ENCODE data around the gene METTL15. TPM values are rescaled to one million over a fixed set of nuclear protein-coding genes. Genes with fewer than 3 reads are reported as not detected.
"Not testable (repeated sequence)": the region's sequence is repeated elsewhere in the genome, so short reads cannot be mapped to it uniquely, and the experiment has no call there.

METTL15 gene
- total RNA-seq, 2 experiments from 2014 or later: 18.9 to 19.7 TPM

- H3K79me2 ChIP-seq (ENCODE audit: insufficient read depth, low read depth, low read length): peaks cover 100% of the 10 kb centered on the region
- POLR2A ChIA-PET: interaction anchor here (0.8 to 0.9 kb wide), 2 partner anchors 10 to 1815 kb away, joined by 3 read pairs; no protein-coding TSS in a partner anchor
- TF ChIP-seq EZH2phosphoT487 (IDR thresholded peaks at IDR 0.05; ENCODE audit: borderline replicate concordance, low read depth, low read length) (no peak), CTCF (conservative IDR thresholded peaks at IDR 0.05; ENCODE audit: low read length) (no peak)
These were observed 8.5 kb upstream of the METTL15 start for GRCh38 chr11:28099715-28100114.

GRCh38 chr11:28100665-28101064, 7.5 kb upstream of the METTL15 start:
- no peak for TF ChIP-seq CTCF (conservative IDR thresholded peaks at IDR 0.05; ENCODE audit: low read length)
- TF ChIP-seq EZH2phosphoT487 (IDR thresholded peaks at IDR 0.05; ENCODE audit: borderline replicate concordance, low read depth, low read length): no peak
- BruUV-seq (replicated peaks): no TSS peak
- CTCF ChIA-PET (ENCODE audit: unreplicated experiment): no interaction called here
- Histone ChIP-seq H3K36me3 (ENCODE audit: insufficient read depth, low read length) (peaks cover 66% of the 10 kb centered on the region), H3K4me3 (ENCODE audit: low read depth, low read length, poor library complexity, severe bottlenecking) (no peak overlapping the region), H3K9me2 (ENCODE audit: insufficient read depth, low read length) (no peaks in the 10 kb centered on the region), H2AFZ (ENCODE audit: low read length) (no peak overlapping the region), H3K4me1 (ENCODE audit: insufficient read depth, low read length, poor library complexity, severe bottlenecking) (peaks cover 17% of the 10 kb centered on the region), H3K4me2 (ENCODE audit: low read length) (no peak overlapping the region), H4K20me1 (ENCODE audit: insufficient read depth, low read length) (peaks cover 42% of the 10 kb centered on the region), H3K27ac (ENCODE audit: low read depth, low read length, poor library complexity, severe bottlenecking) (no peak overlapping the region), H3K79me2 (ENCODE audit: insufficient read depth, low read depth, low read length) (peaks cover 100% of the 10 kb centered on the region), H3K9me3 (ENCODE audit: low read length) (no peaks in the 10 kb centered on the region)
- no peak for DNase-seq (ENCODE audit: low spot score)
- POLR2A ChIA-PET: interaction anchor here (0.8 to 0.9 kb wide), 2 partner anchors 11 to 1816 kb away, joined by 3 read pairs; no protein-coding TSS in a partner anchor
- intact Hi-C loops (cut with micrococcal nuclease; ENCODE audit: unreplicated experiment): no loop called here

More at GRCh38 chr11:28099715-28100114, 8.5 kb upstream of the METTL15 start:
- H3K4me1 ChIP-seq (ENCODE audit: insufficient read depth, low read length, poor library complexity, severe bottlenecking): peaks cover 8% of the 10 kb centered on the region
- DNase-seq (ENCODE audit: low spot score): no peak
- H3K9me2 ChIP-seq (ENCODE audit: insufficient read depth, low read length): no peaks in the 10 kb centered on the region
- CTCF ChIA-PET (ENCODE audit: unreplicated experiment): no interaction called here
- no peaks in the 10 kb centered on the region for H3K9me3 ChIP-seq (ENCODE audit: low read length)
- no peak overlapping the region for H3K4me2 ChIP-seq (ENCODE audit: low read length)
- H3K36me3 ChIP-seq (ENCODE audit: insufficient read depth, low read length): peaks cover 75% of the 10 kb centered on the region
- intact Hi-C loops (cut with micrococcal nuclease; ENCODE audit: unreplicated experiment): no loop called here
- peaks cover 45% of the 10 kb centered on the region for H4K20me1 ChIP-seq (ENCODE audit: insufficient read depth, low read length)
- no peak overlapping the region for H3K4me3 ChIP-seq (ENCODE audit: low read depth, low read length, poor library complexity, severe bottlenecking)
- H3K27ac ChIP-seq (ENCODE audit: low read depth, low read length, poor library complexity, severe bottlenecking): no peak overlapping the region
- H2AFZ ChIP-seq (ENCODE audit: low read length): no peak overlapping the region
- BruUV-seq (replicated peaks): no TSS peak

- BruUV-seq (replicated peaks); intact Hi-C loops (cut with micrococcal nuclease; ENCODE audit: unreplicated experiment); DNase-seq (ENCODE audit: low spot score); H2AFZ ChIP-seq (ENCODE audit: low read length); H3K9me3 ChIP-seq (ENCODE audit: low read length); CTCF ChIA-PET (ENCODE audit: unreplicated experiment); H3K4me3 ChIP-seq (ENCODE audit: low read depth, low read length, poor library complexity, severe bottlenecking); H3K27ac ChIP-seq (ENCODE audit: low read depth, low read length, poor library complexity, severe bottlenecking); H3K4me2 ChIP-seq (ENCODE audit: low read length); H3K9me2 ChIP-seq (ENCODE audit: insufficient read depth, low read length): not testable (repeated sequence)
- H3K36me3 ChIP-seq (ENCODE audit: insufficient read depth, low read length): peaks cover 49% of the 10 kb centered on the region
- peaks cover 53% of the 10 kb centered on the region for H4K20me1 ChIP-seq (ENCODE audit: insufficient read depth, low read length)
- peaks cover 18% of the 10 kb centered on the region for H3K4me1 ChIP-seq (ENCODE audit: insufficient read depth, low read length, poor library complexity, severe bottlenecking)
- H3K79me2 ChIP-seq (ENCODE audit: insufficient read depth, low read depth, low read length): peaks cover 100% of the 10 kb centered on the region
- POLR2A ChIA-PET: interaction anchor here (1.1 kb wide), 1 partner anchor 13 kb away, joined by 3 read pairs; no protein-coding TSS in a partner anchor
These were observed 5.9 kb upstream of the METTL15 start for GRCh38 chr11:28102300-28102699.
